ENCODE results near the gene LDLRAP1.

- no peak for TF ChIP-seq BHLHE40 (IDR thresholded peaks at IDR 0.05; ENCODE audit: borderline replicate concordance)
- no peak for TF ChIP-seq FOXM1 (IDR thresholded peaks at IDR 0.05; ENCODE audit: borderline replicate concordance)
- no peak for TF ChIP-seq ARNT (IDR thresholded peaks at IDR 0.05)
- TF ChIP-seq SUZ12 (IDR thresholded peaks at IDR 0.05): no peak
- TF ChIP-seq PKNOX1 (IDR thresholded peaks at IDR 0.05): no peak
- TF ChIP-seq LEF1 (IDR thresholded peaks at IDR 0.05; ENCODE audit: borderline replicate concordance): no peak
- TF ChIP-seq ELF4 (IDR thresholded peaks at IDR 0.05): no peak
- no peak for TF ChIP-seq FOXK2 (IDR thresholded peaks at IDR 0.05)
These were observed 66.5 kb downstream of the LDLRAP1 start for GRCh38 chr1:25609921-25610320.
